K562 (cell line): ENCODE results near the gene CAB39. TPM values are rescaled to one million over a fixed set of nuclear protein-coding genes. Genes with fewer than 3 reads are reported as not detected.

Source experiments
- ATAC-seq: fragments of 200-7000 bp; cut with Tn5 transposase; 3 replicates; pipeline ENCODE4 v1.9.1; 2020; ENCODE audit warnings: moderate library complexity
- BruUV-seq: library from RNA; stranded (reverse); fragments of 400-500 nt; replicated peaks from 2 replicates; lab custom pipeline; 2021; lab: Mats Ljungman, UMichigan
- CTCF ChIA-PET: fragments of 300-600 bp; formaldehyde crosslinking; extraction: SDS; loops from one replicate; lab custom pipeline; 2021; ENCODE audit warnings: low intra/inter-chr PET ratio; lab: Yijun Ruan, JAX
- POLR2A ChIA-PET: fragments of 300-600, 350-650 bp; sonication (Branson Sonifier 250); formaldehyde crosslinking; extraction: SDS; loops from one replicate; lab custom pipeline; 2021; ENCODE audit warnings: antibody characterized with exemption, inconsistent platforms; lab: Yijun Ruan, JAX
- DNase-seq, 4 experiments: peaks; one replicate each; pipeline versions ENCODE4 v3.0.0 to v3.0.0-alpha.2; 2011 to 2018; ENCODE audit warnings: low spot score in 3 of 4, mixed read lengths in 3 of 4; ENCODE audit errors: extremely low read depth in 1 of 4
- FAIRE-seq: peaks from 2 replicates; lab custom pipeline; 2011; peaks lifted over from hg19 to GRCh38; lab: Jason Lieb, UNC
- H2AFZ ChIP-seq: 2 replicates; pipeline ENCODE4 v1.6.0; 2011; ENCODE audit warnings: low read depth, low read length, control low read depth, inconsistent platforms
- H3K27ac ChIP-seq: fragments of 200-600 bp; 3 replicates; pipeline ENCODE4 v1.8.0; 2011; ENCODE audit warnings: low read depth, mild to moderate bottlenecking, control low read depth, inconsistent platforms, low read length, moderate library complexity, mixed read lengths; ENCODE audit errors: extremely low read depth
- H3K27me3 ChIP-seq, 2 experiments: fragments of 300-600 bp in 1 of 2; 2 replicates in 1 of 2; 3 replicates in 1 of 2; pipeline versions ENCODE4 v1.6.0 to v1.8.0; 2011; ENCODE audit warnings: inconsistent platforms in 2 of 2, low read length in 2 of 2, mild to moderate bottlenecking in 1 of 2, mixed read lengths in 1 of 2, moderate library complexity in 1 of 2; ENCODE audit not compliant: control insufficient read depth in 2 of 2, insufficient read depth in 2 of 2
- H3K36me3 ChIP-seq: fragments of 300-600 bp; 3 replicates; pipeline ENCODE4 v1.8.0; 2011; ENCODE audit warnings: mild to moderate bottlenecking, low read length, inconsistent platforms; ENCODE audit not compliant: control insufficient read depth, insufficient read depth
- H3K4me1 ChIP-seq, 2 experiments: fragments of 200-600 bp in 1 of 2; replicated peaks in 1 of 2; 2 replicates in 1 of 2; 3 replicates in 1 of 2; pipeline versions ENCODE4 v1.5.1 to v1.8.0; 2011; ENCODE audit warnings: inconsistent platforms in 2 of 2, low read length in 2 of 2, mild to moderate bottlenecking in 1 of 2, mixed read lengths in 1 of 2, moderate library complexity in 1 of 2; ENCODE audit not compliant: control insufficient read depth in 2 of 2, insufficient read depth in 2 of 2
- H3K4me2 ChIP-seq: 2 replicates; pipeline ENCODE4 v1.6.1; 2011; ENCODE audit warnings: low read length, control low read depth, inconsistent platforms, mixed read lengths; ENCODE audit not compliant: insufficient read depth
- H3K4me3 ChIP-seq: fragments of 200-600 bp; sonication (generic), shearing (Covaris generic); 2 replicates; pipeline ENCODE4 v1.5.1; 2016; ENCODE audit warnings: control low read depth, inconsistent platforms
- H3K79me2 ChIP-seq: fragments of 200-600 bp; 3 replicates; pipeline ENCODE4 v1.8.0; 2011; ENCODE audit warnings: low read length, inconsistent platforms; ENCODE audit not compliant: control insufficient read depth, insufficient read depth
- H3K9ac ChIP-seq, 2 experiments: 2 replicates each; pipeline versions ENCODE4 v1.6.0 to v1.6.1; 2011; ENCODE audit warnings: low read depth in 2 of 2, low read length in 2 of 2, control low read depth in 1 of 2, inconsistent platforms in 1 of 2, mild to moderate bottlenecking in 1 of 2, mixed read lengths in 1 of 2; ENCODE audit not compliant: insufficient read depth in 1 of 2
- H3K9me1 ChIP-seq: one replicate; pipeline ENCODE4 v1.6.0; 2011; ENCODE audit warnings: inconsistent platforms, mild to moderate bottlenecking, low read length, moderate library complexity; ENCODE audit not compliant: control insufficient read depth, insufficient read depth
- H3K9me3 ChIP-seq: replicated peaks from 2 replicates; pipeline ENCODE4 v1.5.1; 2011; ENCODE audit warnings: low read depth, low read length, inconsistent platforms; ENCODE audit not compliant: control insufficient read depth, insufficient read depth
- H4K20me1 ChIP-seq: replicated peaks from 2 replicates; pipeline ENCODE4 v1.6.1; 2011; ENCODE audit warnings: low read length, inconsistent platforms, mixed read lengths; ENCODE audit not compliant: control insufficient read depth, insufficient read depth
- PBX2 ChIP-seq, 2 experiments: IDR thresholded peaks in 1 of 2; conservative IDR thresholded peaks in 1 of 2; 2 replicates each; pipeline ENCODE4 v1.6.1; 2016; ENCODE audit warnings: low read depth in 2 of 2, mild to moderate bottlenecking in 1 of 2, missing compliant biosample characterization in 1 of 2, missing genetic modification characterization in 1 of 2, moderate library complexity in 1 of 2
- RAD21 ChIP-seq, 2 experiments: fragments of 250-450 bp in 1 of 2; fragments of 450-650 bp in 1 of 2; sonication (Bioruptor Pico) in 1 of 2; formaldehyde crosslinking in 1 of 2; IDR thresholded peaks in 1 of 2; conservative IDR thresholded peaks in 1 of 2; 2 replicates each; pipeline versions ENCODE4 v1.4.0 to v1.8.0; 2020 to 2022; ENCODE audit warnings: mild to moderate bottlenecking in 2 of 2, moderate library complexity in 1 of 2
- WGBS: fragments of 100-300 bp; shearing (Covaris generic); methylation state at CpG from one replicate; pipeline ENCODE4 v1.1.6; 2016; ENCODE audit warnings: low coverage, mixed read lengths; ENCODE audit not compliant: insufficient coverage; ENCODE audit errors: missing lambda C conversion rate; 5-methylcytosine and 5-hydroxymethylcytosine counted together
- in situ Hi-C: fragments of 300-500 bp; cut with MboI; formaldehyde crosslinking; loops from 4 replicates; pipeline ENCODE4 v1.15.0; 2018; ENCODE audit warnings: inconsistent platforms, mixed read lengths
- intact Hi-C: fragments of 100-400 bp; cut with micrococcal nuclease; formaldehyde crosslinking; loops from 2 replicates; pipeline ENCODE4 v1.14.2; 2022
- polyA plus RNA-seq, 8 experiments: library from polyadenylated mRNA; depleted of rRNA in 4 of 8; stranded (reverse) in 5 of 8; unstranded in 3 of 8; fragments of >200 nt; fragmentation: Nextera tagmentation in 2 of 8; fragmentation: Illumina TruSeq in 1 of 8; extraction: Ambion mirVana in 2 of 8; extraction: Trizol in 1 of 8; gene quantifications; 2 replicates each; pipeline versions ENCODE4 v1.2.1 to v1.2.3, GENCODE V29; 2011 to 2014; ENCODE audit warnings: inconsistent platforms in 1 of 8, missing spikeins in 1 of 8
- total RNA-seq, 7 experiments: library from RNA; depleted of rRNA in 6 of 7; stranded (reverse); fragments of >200 nt in 6 of 7; fragmentation: Illumina TruSeq in 2 of 7; extraction: Trizol in 2 of 7; gene quantifications; 2 replicates each; pipeline versions ENCODE4 v1.2.1 to v1.2.3, GENCODE V29; 2011 to 2021; ENCODE audit warnings: low replicate concordance in 1 of 7

Gene CAB39
- total and polyA plus RNA-seq, 9 of the 15 experiments (the other 6 are each of a cell fraction or from before 2014, with no cell fraction given), result 27.2 to 94.4 (median 70.1) TPM

GRCh38 chr2:230737791-230738226 is 25.2 kb downstream of the CAB39 start:
- Histone ChIP-seq H3K27me3 (no peaks in the 10 kb centered on the region), H2AFZ (no peak overlapping the region), H3K4me1 (peaks cover 4 to 32% of the 10 kb centered on the region in 2 experiments; a peak in 3 of 5 replicates), H3K4me2 (peak overlapping the region; percentile 5; the same call in 1 of the 2 replicates), H4K20me1 (peaks cover 5% of the 10 kb centered on the region; the same call in 1 of the 2 replicates), H3K9me3 (no peaks in the 10 kb centered on the region), H3K9me1 (no peaks in the 10 kb centered on the region), H3K4me3 (no peak overlapping the region), H3K9ac (no peak overlapping the region; a peak in 1 of 4 replicates), H3K27ac (peak overlapping the region; percentile 44; the same call in 2 of the 3 replicates), H3K36me3 (peaks cover 61% of the 10 kb centered on the region), H3K79me2 (peaks cover 97% of the 10 kb centered on the region)
- CTCF ChIA-PET, result no interaction called here
- in situ Hi-C loops, result no loop called here
- ATAC-seq, result peak; percentile 60
- 12% methylated on average over 6 of the region's 6 CpGs for WGBS
- BruUV-seq, result no TSS peak
- no peak for DNase-seq
- TF ChIP-seq RAD21 (CRISPR knock-in tag; conservative IDR thresholded peaks at IDR 0.05 in 1 of 2, IDR thresholded peaks at IDR 0.05 in 1 of 2), result no peak
- no peak for TF ChIP-seq PBX2 (CRISPR knock-in tag; IDR thresholded peaks at IDR 0.05; ENCODE audit: low read depth)
- peak; percentile 40; the same call in 1 of the 2 replicates for TF ChIP-seq PBX2 (tag; conservative IDR thresholded peaks at IDR 0.05; ENCODE audit: low read depth)
- intact Hi-C loops, result no loop called here
- POLR2A ChIA-PET, result interaction anchor here (0.6 kb wide), 2 partner anchors 34 to 37 kb away, joined by 3 read pairs; no protein-coding TSS in a partner anchor
- no peak for FAIRE-seq
